IPS DF 6.9 (cell line): ENCODE measurements around the gene GBA3.

Experiments
- DNase-seq: peaks from one replicate; pipeline ENCODE4 v3.0.0-alpha.2; 2013; ENCODE audit warnings: low read depth, low spot score
- H3K27ac ChIP-seq: one replicate; pipeline ENCODE4 v1.5.1; 2013; ENCODE audit warnings: low read length, control low read depth
- H3K27me3 ChIP-seq: 2 replicates; pipeline ENCODE4 v1.6.1; 2013; ENCODE audit warnings: mild to moderate bottlenecking, low read length; ENCODE audit not compliant: control insufficient read depth, insufficient read depth
- H3K36me3 ChIP-seq: 2 replicates; pipeline ENCODE4 v1.6.1; 2013; ENCODE audit warnings: low read length; ENCODE audit not compliant: control insufficient read depth, insufficient read depth
- H3K4me1 ChIP-seq: 2 replicates; pipeline ENCODE4 v1.6.1; 2013; ENCODE audit warnings: low read length; ENCODE audit not compliant: control insufficient read depth, insufficient read depth
- H3K4me3 ChIP-seq: 2 replicates; pipeline ENCODE4 v1.5.1; 2013; ENCODE audit warnings: mild to moderate bottlenecking, low read length
- H3K9me3 ChIP-seq: 2 replicates; pipeline ENCODE4 v1.6.1; 2013; ENCODE audit warnings: low read length, inconsistent platforms; ENCODE audit not compliant: control insufficient read depth, insufficient read depth
- WGBS: extraction: QIAGEN DNeasy Blood & Tissue Kit; methylation state at CpG from one replicate; pipeline ENCODE4 v1.1.7; 2013; ENCODE audit warnings: mixed read lengths, missing lambda C conversion rate; ENCODE audit not compliant: insufficient read length, insufficient coverage; 5-methylcytosine and 5-hydroxymethylcytosine counted together

GBA3 gene

GRCh38 chr4:22672519-22672918, 20.2 kb upstream of the GBA3 start:
- no peak overlapping the region for H3K4me3 ChIP-seq
- WGBS: no CpG with 5 or more reads among the region's 1 CpG
- H3K9me3 ChIP-seq: no peaks in the 10 kb centered on the region
- no peaks in the 10 kb centered on the region for H3K36me3 ChIP-seq
- no peaks in the 10 kb centered on the region for H3K27me3 ChIP-seq
- DNase-seq: no peak
- H3K4me1 ChIP-seq: no peaks in the 10 kb centered on the region
- H3K27ac ChIP-seq: no peak overlapping the region

DNA sequence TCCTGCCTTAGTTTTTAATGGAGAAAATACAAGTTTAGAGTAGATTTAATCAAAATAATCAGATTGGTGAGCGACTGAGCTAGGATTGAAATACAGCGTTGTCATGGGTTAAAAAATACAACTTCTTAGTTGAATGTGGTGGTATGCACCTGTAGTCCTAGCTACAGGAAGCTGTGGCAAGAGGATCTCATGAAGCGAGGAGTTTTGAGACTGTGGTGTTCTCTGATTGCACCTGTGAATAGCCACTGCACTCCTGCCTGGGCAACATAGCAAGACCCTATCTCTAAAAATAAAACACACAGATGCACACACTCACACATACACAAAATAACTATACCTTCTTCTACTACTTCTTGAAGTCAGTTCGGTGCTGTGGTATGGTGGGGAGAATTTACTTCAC, 19.8 kb upstream of the GBA3 start:
- WGBS: no CpG with 5 or more reads among the region's 4 CpGs
- Histone ChIP-seq H3K9me3 (no peaks in the 10 kb centered on the region), H3K36me3 (no peaks in the 10 kb centered on the region), H3K4me3 (no peak overlapping the region), H3K27me3 (no peaks in the 10 kb centered on the region), H3K27ac (no peak overlapping the region), H3K4me1 (no peaks in the 10 kb centered on the region)
- no peak for DNase-seq

- H3K27me3 ChIP-seq: no peaks in the 10 kb centered on the region
- H3K4me3 ChIP-seq: no peak overlapping the region
- H3K4me1 ChIP-seq: no peaks in the 10 kb centered on the region
- H3K27ac ChIP-seq: no peak overlapping the region
- DNase-seq: no peak
- no CpG with 5 or more reads among the region's 1 CpG for WGBS
- no peaks in the 10 kb centered on the region for H3K36me3 ChIP-seq
- H3K9me3 ChIP-seq: no peaks in the 10 kb centered on the region
These were observed 18.0 kb upstream of the GBA3 start for GRCh38 chr4:22674700-22675099.

DNA sequence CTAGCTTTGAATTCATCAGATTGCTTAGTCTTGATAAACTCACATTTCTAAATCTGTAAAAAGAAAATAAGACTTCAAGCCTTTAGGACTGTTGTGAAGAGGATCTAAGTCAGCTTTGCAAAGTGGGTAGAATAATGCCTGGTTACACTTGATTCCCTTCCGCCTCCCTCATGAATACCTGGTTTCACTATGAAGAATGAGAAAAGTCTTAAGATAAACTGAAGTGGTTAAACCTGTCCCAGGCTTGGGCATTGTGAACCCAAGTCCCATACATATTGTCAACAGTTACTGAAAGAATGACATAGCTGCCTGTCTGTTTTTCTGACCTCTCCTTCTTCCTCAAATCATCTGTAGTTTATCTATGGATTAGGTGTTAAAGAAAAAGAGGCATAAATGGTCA, 16.7 kb upstream of the GBA3 start:
- Histone ChIP-seq H3K4me1 (no peaks in the 10 kb centered on the region), H3K36me3 (no peaks in the 10 kb centered on the region), H3K4me3 (no peak overlapping the region), H3K27ac (no peak overlapping the region), H3K9me3 (no peaks in the 10 kb centered on the region), H3K27me3 (no peaks in the 10 kb centered on the region)
- no peak for DNase-seq
- WGBS: no CpG with 5 or more reads among the region's 1 CpG

DNA sequence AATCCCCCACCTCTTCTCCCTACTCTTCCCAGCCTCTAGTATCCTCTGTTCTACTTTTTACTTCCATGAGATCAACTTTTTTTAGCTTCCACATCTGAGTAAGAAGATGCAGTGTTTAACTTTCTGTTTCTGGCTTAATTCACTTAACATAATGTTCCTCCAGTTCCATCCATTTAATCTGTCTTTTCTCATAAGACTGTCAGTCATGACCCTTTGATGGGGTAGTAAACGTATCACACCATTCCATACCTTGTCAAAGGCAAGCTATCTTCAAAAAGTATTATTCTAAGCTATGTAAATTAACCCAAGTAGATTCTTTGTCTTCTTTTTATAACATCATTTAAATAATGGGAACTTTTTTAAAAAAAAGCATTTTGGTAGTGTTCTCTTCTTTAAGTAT, 15.0 kb upstream of the GBA3 start:
- H3K27ac ChIP-seq: no peak overlapping the region
- no peaks in the 10 kb centered on the region for H3K27me3 ChIP-seq
- WGBS: no CpG with 5 or more reads among the region's 1 CpG
- no peaks in the 10 kb centered on the region for H3K9me3 ChIP-seq
- H3K4me3 ChIP-seq: no peak overlapping the region
- H3K36me3 ChIP-seq: no peaks in the 10 kb centered on the region
- no peaks in the 10 kb centered on the region for H3K4me1 ChIP-seq
- no peak for DNase-seq

DNA sequence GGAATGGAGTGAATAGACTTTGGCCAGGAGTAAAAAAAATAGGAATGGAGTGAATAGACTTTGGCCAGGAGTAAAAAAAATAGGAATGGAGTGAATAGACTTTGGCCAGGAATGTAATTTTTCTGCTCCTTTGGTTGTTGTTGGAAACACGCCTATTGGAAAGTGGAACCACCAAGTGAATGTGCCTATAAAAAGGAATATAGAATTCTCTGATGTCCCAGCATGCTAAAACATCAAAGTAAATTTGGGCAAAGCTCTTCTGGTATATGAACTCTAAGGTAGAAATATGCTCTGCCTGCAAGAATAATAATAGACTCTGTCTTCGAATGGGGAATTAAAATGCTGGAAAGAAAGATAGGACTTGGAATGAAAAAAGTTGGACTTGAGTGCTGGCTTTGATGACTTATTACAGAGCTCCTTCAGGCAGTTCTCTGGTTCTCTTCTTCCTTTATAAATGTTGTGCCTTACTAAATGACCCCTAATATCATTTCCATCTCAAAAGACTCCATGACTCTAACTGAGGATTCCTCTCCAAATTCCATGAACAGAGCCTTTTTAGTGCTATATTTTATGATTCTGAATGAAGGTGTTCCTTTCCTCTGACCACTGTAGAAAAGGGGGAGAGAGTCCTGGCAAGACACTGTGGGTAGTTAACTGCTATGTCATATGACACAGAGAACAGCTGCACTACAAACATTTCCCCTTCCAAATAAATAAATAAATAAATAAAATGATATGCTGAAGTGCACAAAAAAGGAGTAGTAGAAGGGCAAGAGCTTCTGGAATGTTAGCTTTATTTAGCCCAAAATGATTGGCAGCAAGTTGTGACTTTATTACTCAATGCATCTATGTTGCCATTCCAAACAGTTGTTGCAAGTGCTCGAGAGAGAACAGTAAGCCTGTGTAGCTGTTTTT, 13.5 kb upstream of the GBA3 start:
- Histone ChIP-seq H3K9me3 (no peaks in the 10 kb centered on the region), H3K4me3 (no peak overlapping the region), H3K4me1 (no peaks in the 10 kb centered on the region), H3K36me3 (no peaks in the 10 kb centered on the region), H3K27me3 (no peaks in the 10 kb centered on the region), H3K27ac (no peak overlapping the region)
- no CpG with 5 or more reads among the region's 3 CpGs for WGBS
- no peak for DNase-seq

DNA sequence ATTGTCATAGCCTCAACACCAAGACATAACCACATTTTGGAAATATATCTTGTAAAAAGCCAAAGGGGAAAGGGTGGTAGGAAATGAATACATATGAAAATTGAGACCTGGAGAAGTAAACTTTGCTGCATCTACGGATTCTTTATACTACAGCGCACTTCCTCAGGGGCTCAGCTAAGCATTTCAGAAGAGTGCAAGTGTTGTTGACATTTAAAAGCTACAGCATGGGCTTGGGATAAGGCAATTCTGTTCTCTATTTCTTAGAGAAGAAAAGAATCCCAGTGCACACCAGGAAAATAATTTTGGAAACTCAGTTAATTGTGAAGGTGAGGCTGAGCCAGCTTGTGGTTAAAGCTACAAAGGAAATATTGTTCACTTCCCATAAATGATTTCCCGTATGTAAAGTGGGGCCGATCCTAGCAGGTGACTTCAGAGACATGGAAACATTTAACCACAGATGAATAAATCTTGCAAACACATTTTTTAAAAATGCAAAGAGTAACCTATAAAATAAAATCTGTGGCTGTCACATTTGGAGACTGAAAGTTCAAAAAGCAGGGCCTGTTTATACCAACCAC, 12.6 kb upstream of the GBA3 start:
- H3K27ac ChIP-seq: no peak overlapping the region
- WGBS: no CpG with 5 or more reads among the region's 4 CpGs
- H3K9me3 ChIP-seq: no peaks in the 10 kb centered on the region
- H3K27me3 ChIP-seq: no peaks in the 10 kb centered on the region
- no peaks in the 10 kb centered on the region for H3K36me3 ChIP-seq
- no peaks in the 10 kb centered on the region for H3K4me1 ChIP-seq
- DNase-seq: no peak
- no peak overlapping the region for H3K4me3 ChIP-seq

DNA sequence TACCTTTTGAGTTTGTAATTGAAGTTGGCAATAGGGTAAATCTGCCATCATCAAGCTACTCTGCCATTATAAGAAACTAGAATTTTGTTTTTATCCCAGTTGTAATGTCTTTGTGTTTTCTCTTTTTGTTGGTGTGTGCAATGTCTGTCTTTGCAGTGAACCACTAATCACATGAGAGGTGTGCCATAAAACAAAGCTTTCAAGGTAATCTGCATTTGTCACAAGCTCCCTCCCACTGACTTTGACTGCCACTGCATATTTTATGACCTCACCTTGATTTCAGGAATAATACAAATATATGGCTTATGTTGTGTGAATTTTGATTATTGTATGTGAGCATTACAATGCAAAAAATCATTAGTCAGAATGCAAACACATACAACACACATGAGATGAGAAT, 9.0 kb upstream of the GBA3 start:
- Histone ChIP-seq H3K27ac (no peak overlapping the region), H3K36me3 (no peaks in the 10 kb centered on the region), H3K4me3 (no peak overlapping the region), H3K27me3 (no peaks in the 10 kb centered on the region), H3K4me1 (no peaks in the 10 kb centered on the region), H3K9me3 (no peaks in the 10 kb centered on the region)
- DNase-seq: no peak

DNA sequence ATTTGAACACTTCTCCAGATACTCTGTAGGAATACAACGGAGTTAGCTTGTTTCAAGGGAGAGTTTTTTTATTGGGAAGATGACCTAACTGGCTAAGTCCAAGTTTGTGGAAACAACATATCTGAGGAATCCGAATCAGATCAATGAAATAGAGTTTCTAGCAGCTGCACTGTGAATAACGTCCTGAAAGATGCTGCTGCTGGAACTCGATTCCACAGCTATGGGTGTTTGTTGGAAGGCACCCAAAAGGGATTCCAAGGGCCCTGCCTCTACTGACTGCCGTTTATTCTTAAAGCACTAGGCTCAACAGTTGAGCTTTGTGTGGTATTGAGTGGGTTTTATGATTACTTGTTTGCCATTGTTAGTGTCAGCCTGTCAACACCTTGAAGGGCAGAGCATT, 6.6 kb upstream of the GBA3 start:
- DNase-seq: no peak
- no peaks in the 10 kb centered on the region for H3K27me3 ChIP-seq
- WGBS: no CpG with 5 or more reads among the region's 5 CpGs

DNA sequence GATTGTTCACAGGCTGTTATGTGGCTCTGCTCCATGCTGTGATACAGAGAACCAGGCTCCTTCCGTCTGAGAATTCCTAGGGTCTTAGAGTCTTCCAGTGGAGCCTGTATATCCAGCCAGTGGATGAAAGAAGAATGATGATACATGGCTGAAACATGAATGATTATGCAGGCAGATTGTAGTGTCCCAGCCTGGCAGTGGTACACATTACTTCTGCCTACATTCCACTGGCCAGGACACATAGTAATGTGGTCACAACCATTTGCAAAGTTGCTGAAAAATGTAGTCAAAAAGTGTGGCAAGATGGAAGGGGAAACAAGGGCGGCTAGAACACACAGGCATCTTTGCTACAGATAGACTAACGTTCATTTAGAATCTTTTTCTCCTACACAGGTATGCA, 4.5 kb upstream of the GBA3 start:
- DNase-seq: no peak
- H3K4me1 ChIP-seq: no peaks in the 10 kb centered on the region
- no peak overlapping the region for H3K4me3 ChIP-seq
- no peak overlapping the region for H3K27ac ChIP-seq
- no CpG with 5 or more reads among the region's 3 CpGs for WGBS
- H3K27me3 ChIP-seq: no peaks in the 10 kb centered on the region
- no peaks in the 10 kb centered on the region for H3K36me3 ChIP-seq
- no peaks in the 10 kb centered on the region for H3K9me3 ChIP-seq

More for the DNA sequence above, 6.6 kb upstream of the GBA3 start:
- no peaks in the 10 kb centered on the region for H3K4me1 ChIP-seq
- H3K4me3 ChIP-seq: no peak overlapping the region
- H3K27ac ChIP-seq: no peak overlapping the region
- no peaks in the 10 kb centered on the region for H3K9me3 ChIP-seq
- H3K36me3 ChIP-seq: no peaks in the 10 kb centered on the region

- no peaks in the 10 kb centered on the region for H3K4me1 ChIP-seq
- no CpG with 5 or more reads among the region's 3 CpGs for WGBS
- no peak overlapping the region for H3K4me3 ChIP-seq
- H3K27me3 ChIP-seq: no peaks in the 10 kb centered on the region
- H3K36me3 ChIP-seq: no peaks in the 10 kb centered on the region
- no peaks in the 10 kb centered on the region for H3K9me3 ChIP-seq
- no peak overlapping the region for H3K27ac ChIP-seq
- no peak for DNase-seq
These were observed 3.3 kb upstream of the GBA3 start for GRCh38 chr4:22689428-22689827.
